Activated T-cell treated with anti-CD3 and anti-CD28 coated beads, Interleukin-2, amount 50 U/mL, for 4 hours (primary cell): Measurements from ENCODE around the gene ZMYND19. TPM values are rescaled to one million over a fixed set of nuclear protein-coding genes. Genes with fewer than 3 reads are reported as not detected.

ENCODE experiments used
- ATAC-seq, 2 donors: fragments of 200-7000 bp; cut with Tn5 transposase; one replicate each; pipeline ENCODE4 v1.10.0; 2021
- DNase-seq: peaks from one replicate; pipeline ENCODE4 v3.0.0-alpha.2; 2020
- H3K27me3 Mint-ChIP-seq: one replicate; pipeline ENCODE4 v1.8.0; 2021; ENCODE audit warnings: low read depth, mixed read lengths
- H3K36me3 Mint-ChIP-seq: one replicate; pipeline ENCODE4 v1.8.0; 2022; ENCODE audit warnings: mixed read lengths; ENCODE audit not compliant: insufficient read depth
- H3K4me1 Mint-ChIP-seq: one replicate; pipeline ENCODE4 v1.8.0; 2021; ENCODE audit warnings: low read depth, mixed read lengths
- H3K4me3 Mint-ChIP-seq: one replicate; pipeline ENCODE4 v1.8.0; 2021; ENCODE audit warnings: mild to moderate bottlenecking, moderate library complexity, mixed read lengths
- H3K9me3 Mint-ChIP-seq: one replicate; pipeline ENCODE4 v1.8.0; 2021; ENCODE audit warnings: mixed read lengths
- total RNA-seq, 3 donors: library from RNA; stranded (reverse); gene quantifications; one replicate each; pipeline ENCODE4 v1.2.1, GENCODE V29; 2021

ZMYND19 gene
- total RNA-seq, 3 donors from 2014 or later, result 98.6 to 122 (median 106) TPM

GRCh38 chr9:137583957-137584356, 6.4 kb downstream of the ZMYND19 start:
- Mint-ChIP-seq H3K27me3 (no peaks in the 10 kb centered on the region), H3K4me1 (peaks cover 12% of the 10 kb centered on the region), H3K36me3 (peaks cover 20% of the 10 kb centered on the region), H3K4me3 (no peak overlapping the region), H3K9me3 (no peaks in the 10 kb centered on the region)
- ATAC-seq, result no peak
- DNase-seq, result no peak

DNA sequence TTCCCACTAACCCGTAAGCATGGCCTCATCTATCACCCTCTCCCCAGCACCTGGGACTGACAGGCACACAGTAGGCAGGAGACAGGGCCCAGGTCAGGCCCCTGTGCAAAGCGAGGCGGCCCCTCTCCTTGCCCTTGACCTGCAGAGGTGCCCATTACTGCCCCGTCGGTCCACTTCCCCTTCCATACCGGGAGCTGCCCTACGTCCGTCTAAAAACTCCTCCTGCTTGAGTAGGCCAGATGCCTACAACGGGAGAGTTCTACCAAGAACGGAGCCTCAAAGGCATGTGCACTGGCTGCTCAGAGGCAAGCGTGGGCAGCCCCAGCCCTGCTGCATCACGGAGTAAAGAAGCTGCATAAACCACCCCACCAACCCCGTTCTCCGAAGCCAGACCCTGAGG, 7.0 kb downstream of the ZMYND19 start:
- no peak for ATAC-seq
- Mint-ChIP-seq H3K4me1 (peaks cover 13% of the 10 kb centered on the region), H3K4me3 (no peak overlapping the region), H3K36me3 (peaks cover 20% of the 10 kb centered on the region), H3K27me3 (no peaks in the 10 kb centered on the region), H3K9me3 (no peaks in the 10 kb centered on the region)
- DNase-seq, result no peak

- no peaks in the 10 kb centered on the region for H3K9me3 Mint-ChIP-seq
- H3K36me3 Mint-ChIP-seq, result peaks cover 14% of the 10 kb centered on the region
- no peak for ATAC-seq
- no peak overlapping the region for H3K4me3 Mint-ChIP-seq
- peaks cover 12% of the 10 kb centered on the region for H3K4me1 Mint-ChIP-seq
- H3K27me3 Mint-ChIP-seq, result no peaks in the 10 kb centered on the region
- DNase-seq, result no peak
Measured at GRCh38 chr9:137582286-137582860, 7.9 kb downstream of the ZMYND19 start.

DNA sequence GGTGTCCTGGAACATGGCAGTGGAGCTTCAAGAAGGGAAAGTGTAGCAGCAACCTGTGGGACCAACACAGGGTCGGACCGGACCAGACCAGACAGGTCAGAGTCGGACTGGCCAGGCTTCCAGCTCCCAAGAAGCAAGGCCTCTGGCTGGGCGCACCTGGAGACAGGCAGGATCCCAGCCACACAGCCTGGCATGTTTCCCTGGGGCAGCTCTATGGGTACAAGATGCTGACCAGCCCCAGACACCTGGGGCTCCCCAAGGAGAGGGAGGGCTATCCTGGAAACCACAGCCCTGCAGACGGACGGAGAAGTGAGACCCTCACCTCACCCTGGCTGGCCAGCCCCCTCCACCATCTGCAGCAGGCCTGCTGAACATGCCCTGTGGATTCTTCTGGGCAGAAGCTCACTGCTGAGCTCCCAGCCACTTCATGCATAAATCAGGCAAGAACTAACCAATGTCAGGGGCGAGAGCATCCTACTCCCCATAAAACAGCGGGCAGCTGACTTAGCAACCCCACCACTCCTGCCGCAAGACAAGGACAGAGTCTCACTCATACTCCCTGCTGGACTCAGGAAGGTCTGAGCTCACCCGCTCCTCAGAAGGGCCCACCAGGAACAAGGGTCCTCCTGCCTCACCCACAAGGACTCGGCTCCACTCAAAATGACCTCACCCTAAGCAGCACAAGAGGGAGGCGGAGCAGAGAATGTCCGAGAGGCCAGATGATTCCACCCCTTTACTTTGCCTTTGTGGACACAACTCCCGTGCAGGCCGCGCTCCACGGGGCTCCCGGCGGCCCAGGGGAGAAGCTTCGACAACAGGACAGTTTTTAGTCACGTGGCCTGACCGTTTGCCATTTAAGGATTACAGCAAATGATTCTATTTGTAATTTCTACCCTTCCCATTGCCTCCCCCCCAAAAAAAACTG, 8.7 kb downstream of the ZMYND19 start:
- DNase-seq (no peak), ATAC-seq (no peak)
- Mint-ChIP-seq H3K27me3 (no peaks in the 10 kb centered on the region), H3K4me3 (no peak overlapping the region), H3K36me3 (peaks cover 10% of the 10 kb centered on the region), H3K4me1 (peaks cover 19% of the 10 kb centered on the region), H3K9me3 (no peaks in the 10 kb centered on the region)

- H3K4me1 Mint-ChIP-seq, result peaks cover 26% of the 10 kb centered on the region
- no peak for ATAC-seq
- no peak for DNase-seq
- H3K9me3 Mint-ChIP-seq, result no peaks in the 10 kb centered on the region
- no peaks in the 10 kb centered on the region for H3K27me3 Mint-ChIP-seq
- peaks cover 9% of the 10 kb centered on the region for H3K36me3 Mint-ChIP-seq
- H3K4me3 Mint-ChIP-seq, result no peak overlapping the region
Measured at GRCh38 chr9:137580954-137581322, 9.4 kb downstream of the ZMYND19 start.

GRCh38 chr9:137580209-137580953, 9.9 kb downstream of the ZMYND19 start:
- no peaks in the 10 kb centered on the region for H3K9me3 Mint-ChIP-seq
- ATAC-seq, result no peak
- no peaks in the 10 kb centered on the region for H3K27me3 Mint-ChIP-seq
- peaks cover 31% of the 10 kb centered on the region for H3K4me1 Mint-ChIP-seq
- DNase-seq, result no peak
- H3K4me3 Mint-ChIP-seq, result no peak overlapping the region
- H3K36me3 Mint-ChIP-seq, result peaks cover 14% of the 10 kb centered on the region

DNA sequence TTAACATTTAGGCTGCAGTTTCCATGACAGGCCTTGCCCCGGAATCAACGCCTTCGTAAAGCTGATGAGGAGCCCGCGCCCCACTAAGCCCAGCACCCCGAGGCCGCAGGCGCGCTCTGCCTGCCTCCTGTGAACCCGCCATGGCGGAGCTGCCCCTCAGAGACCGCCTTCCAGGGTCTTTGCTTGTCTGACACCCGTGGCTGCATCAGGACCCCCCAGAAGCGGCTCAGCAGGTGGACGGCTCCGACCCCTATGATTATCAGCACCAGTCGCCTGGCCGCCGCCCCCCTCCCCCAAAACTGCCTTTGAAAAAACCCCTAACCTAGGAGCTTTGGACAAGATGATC, 11.1 kb downstream of the ZMYND19 start:
- Mint-ChIP-seq H3K4me3 (peak overlapping the region; percentile 86), H3K27me3 (no peaks in the 10 kb centered on the region), H3K36me3 (peaks cover 20% of the 10 kb centered on the region), H3K4me1 (peaks cover 33% of the 10 kb centered on the region), H3K9me3 (no peaks in the 10 kb centered on the region)
- no peak for DNase-seq
- ATAC-seq, result no peak

GRCh38 chr9:137578518-137579258, 11.6 kb downstream of the ZMYND19 start, which contains the start of gene DPH7:
Gene DPH7, minus strand, starts transcription at chr9:137578925. Its CDS starts 148 bp downstream, at chr9:137578777.
- H3K36me3 Mint-ChIP-seq, result peaks cover 20% of the 10 kb centered on the region
- ATAC-seq (peak; percentile 98 to 99), DNase-seq (peak; percentile 94)
- H3K27me3 Mint-ChIP-seq, result no peaks in the 10 kb centered on the region
- H3K4me1 Mint-ChIP-seq, result peaks cover 33% of the 10 kb centered on the region
- H3K4me3 Mint-ChIP-seq, result peak within 1 kb of the TSS; percentile 86
- no peaks in the 10 kb centered on the region for H3K9me3 Mint-ChIP-seq

DNA sequence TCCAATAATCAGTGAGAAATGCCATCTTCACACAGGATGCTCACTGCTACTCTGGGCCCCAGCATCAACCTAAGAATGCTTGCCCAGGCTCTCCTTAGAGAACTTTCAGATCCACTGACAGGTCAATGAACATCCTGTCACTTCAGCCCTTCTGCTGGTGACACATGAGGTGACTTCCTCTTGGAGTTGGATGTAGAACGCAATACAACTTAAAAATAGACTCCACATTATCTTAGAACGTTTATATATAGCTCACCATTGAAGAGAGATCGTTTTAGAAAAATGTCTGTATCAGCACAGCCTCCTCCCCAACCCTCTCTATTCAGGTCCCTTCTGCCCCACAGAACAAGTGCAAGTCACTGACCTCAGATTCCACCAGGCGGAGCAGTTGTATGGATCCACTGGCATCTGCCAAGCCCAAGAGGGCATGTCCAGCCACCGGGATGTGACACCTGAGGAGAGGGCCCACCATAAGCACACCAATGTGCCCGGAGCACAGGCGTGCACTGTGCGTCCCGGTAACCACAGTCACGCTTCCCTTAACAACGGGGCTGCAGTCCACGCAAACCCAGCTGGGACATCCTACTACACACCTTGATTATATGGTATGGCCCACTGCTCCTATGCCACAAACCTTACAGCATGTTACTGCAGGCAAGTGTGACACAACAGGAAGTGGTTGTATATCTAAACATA, 14.4 kb downstream of the ZMYND19 start:
- peak overlapping the region; percentile 20 for H3K4me3 Mint-ChIP-seq
- H3K27me3 Mint-ChIP-seq, result no peaks in the 10 kb centered on the region

GRCh38 chr9:137575364-137575715, 15.0 kb downstream of the ZMYND19 start:
- H3K27me3 Mint-ChIP-seq, result no peaks in the 10 kb centered on the region
- H3K36me3 Mint-ChIP-seq, result peaks cover 25% of the 10 kb centered on the region
- peaks cover 38% of the 10 kb centered on the region for H3K4me1 Mint-ChIP-seq
- no peak for DNase-seq
- no peaks in the 10 kb centered on the region for H3K9me3 Mint-ChIP-seq
- ATAC-seq, result no peak
- H3K4me3 Mint-ChIP-seq, result no peak overlapping the region

More for the DNA sequence above, 14.4 kb downstream of the ZMYND19 start:
- H3K4me1 Mint-ChIP-seq, result peaks cover 34% of the 10 kb centered on the region
- peaks cover 20% of the 10 kb centered on the region for H3K36me3 Mint-ChIP-seq
- no peak for DNase-seq
- no peak for ATAC-seq
- H3K9me3 Mint-ChIP-seq, result no peaks in the 10 kb centered on the region

GRCh38 chr9:137574192-137574591, 16.1 kb downstream of the ZMYND19 start:
- Mint-ChIP-seq H3K36me3 (peaks cover 26% of the 10 kb centered on the region), H3K4me3 (no peak overlapping the region), H3K27me3 (no peaks in the 10 kb centered on the region), H3K9me3 (no peaks in the 10 kb centered on the region), H3K4me1 (peaks cover 37% of the 10 kb centered on the region)
- ATAC-seq, result no peak
- DNase-seq, result no peak

DNA sequence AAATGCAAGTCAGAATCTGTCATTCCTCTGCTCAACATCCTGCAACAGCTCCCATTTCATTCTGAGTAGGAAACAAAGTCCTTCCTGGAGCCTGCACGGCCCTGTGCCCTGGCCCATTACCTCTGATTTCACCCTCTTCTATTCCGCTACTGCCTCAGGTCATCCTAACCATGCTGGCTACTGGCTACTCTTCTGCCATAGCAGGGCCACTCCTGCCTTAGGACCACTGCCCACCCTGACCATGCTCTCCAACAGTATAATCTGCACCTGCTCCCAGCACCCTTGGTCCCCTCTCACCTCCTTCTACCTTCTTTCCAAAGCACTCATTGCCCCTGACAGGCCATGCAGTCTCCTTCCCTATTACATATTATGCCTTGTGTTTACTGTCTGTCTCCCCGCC, 19.7 kb downstream of the ZMYND19 start:
- DNase-seq, result no peak
- H3K9me3 Mint-ChIP-seq, result no peaks in the 10 kb centered on the region
- no peaks in the 10 kb centered on the region for H3K27me3 Mint-ChIP-seq
- H3K36me3 Mint-ChIP-seq, result peaks cover 23% of the 10 kb centered on the region
- no peak for ATAC-seq
- no peak overlapping the region for H3K4me3 Mint-ChIP-seq
- peaks cover 13% of the 10 kb centered on the region for H3K4me1 Mint-ChIP-seq

DNA sequence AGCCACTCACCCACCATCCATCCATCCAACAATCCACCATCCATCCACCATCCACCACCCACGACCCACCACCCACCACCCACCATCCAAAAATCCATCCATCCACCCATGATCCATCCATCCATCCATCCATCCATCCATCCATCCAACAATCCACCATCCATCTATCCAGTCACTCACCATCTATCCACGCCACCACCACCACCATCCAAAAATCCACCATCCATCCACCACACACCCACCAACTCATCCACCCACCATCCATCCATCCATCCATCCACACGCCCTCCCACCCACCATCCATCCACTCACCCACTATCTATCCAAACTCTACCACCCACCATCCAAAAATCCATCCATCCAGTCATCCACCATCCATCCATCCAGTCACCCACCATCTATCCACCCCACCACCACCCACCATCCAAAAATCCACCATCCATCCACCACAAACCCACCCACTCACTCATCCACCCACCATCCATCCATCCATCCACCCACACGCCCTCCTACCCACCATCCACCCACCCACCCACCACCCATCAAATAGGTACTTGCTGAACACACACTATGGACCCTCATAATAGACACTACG, 20.6 kb downstream of the ZMYND19 start:
- DNase-seq, result no peak
- H3K27me3 Mint-ChIP-seq, result no peaks in the 10 kb centered on the region
- peaks cover 9% of the 10 kb centered on the region for H3K4me1 Mint-ChIP-seq
- H3K36me3 Mint-ChIP-seq, result peaks cover 18% of the 10 kb centered on the region
- H3K4me3 Mint-ChIP-seq, result no peak overlapping the region
- no peaks in the 10 kb centered on the region for H3K9me3 Mint-ChIP-seq
- ATAC-seq, result no peak
